ENCODE data around the gene FHAD1. TPM values are rescaled to one million over a fixed set of nuclear protein-coding genes. Genes with fewer than 3 reads are reported as not detected.

FHAD1 gene
- total RNA-seq, 4 donors from 2014 or later, result 0.54 to 1.9 (median 0.75) TPM

DNA sequence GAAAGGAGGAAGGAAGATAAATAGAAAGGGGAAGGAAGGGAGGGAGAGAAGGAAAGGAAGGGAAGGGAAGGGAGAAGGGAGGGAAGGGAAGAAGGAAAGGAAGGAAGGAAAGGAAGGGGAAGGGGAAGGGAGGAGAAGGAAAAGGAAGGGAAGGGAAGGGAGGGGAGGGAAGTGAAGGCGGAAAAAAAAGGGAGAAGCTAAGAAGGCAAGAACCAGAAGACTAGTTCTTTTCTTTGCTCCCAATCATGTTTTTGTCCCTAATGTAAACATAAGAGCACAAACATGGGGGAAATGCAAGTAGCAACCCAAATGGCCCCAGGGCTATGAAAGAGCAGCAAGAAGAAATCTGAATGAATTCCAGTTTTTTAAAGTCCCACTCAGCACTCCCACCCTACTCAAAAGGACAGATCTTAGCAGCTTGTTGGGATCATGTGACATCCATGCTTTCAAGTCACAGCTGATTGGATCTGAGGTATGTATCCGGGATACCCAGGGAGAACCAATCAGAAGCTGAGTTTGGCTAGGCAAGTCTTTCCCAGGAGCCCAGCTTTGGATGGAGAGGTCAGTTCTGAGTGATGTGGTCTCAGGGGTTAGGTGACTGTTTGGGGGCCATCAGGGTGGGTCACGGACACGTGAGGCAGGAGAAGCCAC lies 24.2 kb upstream of the FHAD1 start:
- no peaks in the 10 kb centered on the region for H3K36me3 ChIP-seq
- no peaks in the 10 kb centered on the region for H3K4me1 ChIP-seq
- intact Hi-C loops (cut with DNase I), result no loop called here
- 71 to 76% methylated on average over 4 of the region's 4 CpGs for WGBS, 2 donors
- no peak for DNase-seq
- H3K27me3 ChIP-seq, result no peaks in the 10 kb centered on the region
- no peaks in the 10 kb centered on the region for H3K9me3 ChIP-seq
- no peak overlapping the region for H3K27ac ChIP-seq
- no peak overlapping the region for H3K4me3 ChIP-seq (replicated peaks in 1 of 3)
- TF ChIP-seq POLR2A (IDR thresholded peaks at IDR 0.05), result no peak
- TF ChIP-seq, protein P1, sequence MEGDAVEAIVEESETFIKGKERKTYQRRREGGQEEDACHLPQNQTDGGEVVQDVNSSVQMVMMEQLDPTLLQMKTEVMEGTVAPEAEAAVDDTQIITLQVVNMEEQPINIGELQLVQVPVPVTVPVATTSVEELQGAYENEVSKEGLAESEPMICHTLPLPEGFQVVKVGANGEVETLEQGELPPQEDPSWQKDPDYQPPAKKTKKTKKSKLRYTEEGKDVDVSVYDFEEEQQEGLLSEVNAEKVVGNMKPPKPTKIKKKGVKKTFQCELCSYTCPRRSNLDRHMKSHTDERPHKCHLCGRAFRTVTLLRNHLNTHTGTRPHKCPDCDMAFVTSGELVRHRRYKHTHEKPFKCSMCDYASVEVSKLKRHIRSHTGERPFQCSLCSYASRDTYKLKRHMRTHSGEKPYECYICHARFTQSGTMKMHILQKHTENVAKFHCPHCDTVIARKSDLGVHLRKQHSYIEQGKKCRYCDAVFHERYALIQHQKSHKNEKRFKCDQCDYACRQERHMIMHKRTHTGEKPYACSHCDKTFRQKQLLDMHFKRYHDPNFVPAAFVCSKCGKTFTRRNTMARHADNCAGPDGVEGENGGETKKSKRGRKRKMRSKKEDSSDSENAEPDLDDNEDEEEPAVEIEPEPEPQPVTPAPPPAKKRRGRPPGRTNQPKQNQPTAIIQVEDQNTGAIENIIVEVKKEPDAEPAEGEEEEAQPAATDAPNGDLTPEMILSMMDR (IDR thresholded peaks at IDR 0.05), result no peak

DNA sequence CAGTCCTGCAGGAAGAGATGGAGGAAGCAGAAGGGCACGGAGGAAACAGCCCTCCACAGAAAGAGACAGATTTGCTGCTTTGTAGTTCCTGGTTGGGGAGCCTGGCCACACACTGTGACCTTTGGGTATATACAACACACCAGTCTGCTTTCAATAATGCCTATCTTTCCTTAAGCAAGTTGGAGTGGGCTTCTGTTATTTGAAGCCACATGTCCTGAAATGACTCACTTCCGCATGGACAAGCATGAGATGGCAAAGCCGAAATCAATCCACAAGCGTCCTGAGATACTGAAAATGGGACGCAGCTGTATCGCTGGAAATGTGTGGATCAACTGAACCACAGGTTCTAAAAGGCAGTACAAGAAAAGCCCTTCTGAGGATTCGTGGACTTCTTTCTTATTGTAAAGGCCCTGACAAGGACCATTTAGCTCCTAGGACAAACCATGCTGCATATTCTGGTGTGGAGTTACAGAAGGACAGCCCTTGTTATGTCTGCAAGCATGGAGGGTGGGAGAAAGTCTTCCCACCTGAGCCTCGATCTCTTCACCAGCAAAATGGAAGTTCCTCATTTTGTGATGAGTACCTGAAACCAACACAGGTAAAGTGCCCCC lies 22.7 kb upstream of the FHAD1 start:
- Histone ChIP-seq H3K4me1 (no peaks in the 10 kb centered on the region), H3K27ac (no peak overlapping the region), H3K4me3 (replicated peaks in 1 of 3) (no peak overlapping the region), H3K9me3 (no peaks in the 10 kb centered on the region), H3K27me3 (no peaks in the 10 kb centered on the region), H3K36me3 (no peaks in the 10 kb centered on the region)
- no peak for TF ChIP-seq POLR2A (IDR thresholded peaks at IDR 0.05)
- TF ChIP-seq, protein P1 (IDR thresholded peaks at IDR 0.05), result no peak
- 80 to 90% methylated on average over 8 of the region's 8 CpGs for WGBS, 2 donors
- intact Hi-C loops (cut with DNase I), result no loop called here
- no peak for DNase-seq

DNA sequence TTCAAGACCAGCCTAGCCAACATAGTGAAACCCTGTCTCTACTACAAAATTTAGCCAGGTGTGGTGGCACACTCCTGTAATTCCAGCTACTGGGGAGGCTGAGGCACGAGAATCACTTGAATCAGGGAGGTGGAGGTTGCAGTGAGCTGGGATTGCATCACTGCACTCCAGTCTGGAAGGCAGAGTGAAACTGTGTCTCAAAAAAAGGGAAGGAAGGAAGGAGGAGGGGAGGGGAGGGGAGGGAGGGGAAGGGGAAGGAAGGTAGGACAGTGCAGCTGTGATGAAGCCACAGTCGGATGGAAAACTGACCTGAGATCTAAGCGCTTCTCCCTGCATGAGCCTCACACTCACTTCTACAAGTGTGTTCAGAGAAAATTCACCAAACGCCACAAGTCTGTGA lies 22.0 kb upstream of the FHAD1 start:
- Histone ChIP-seq H3K27ac (no peak overlapping the region), H3K27me3 (no peaks in the 10 kb centered on the region), H3K4me1 (no peaks in the 10 kb centered on the region), H3K4me3 (replicated peaks in 1 of 3) (no peak overlapping the region), H3K36me3 (no peaks in the 10 kb centered on the region), H3K9me3 (no peaks in the 10 kb centered on the region)
- 73 to 82% methylated on average over 4 of the region's 4 CpGs for WGBS, 2 donors
- no peak for DNase-seq
- no peak for TF ChIP-seq POLR2A (IDR thresholded peaks at IDR 0.05)
- TF ChIP-seq, protein P1 (IDR thresholded peaks at IDR 0.05), result no peak
- intact Hi-C loops (cut with DNase I), result no loop called here

DNA sequence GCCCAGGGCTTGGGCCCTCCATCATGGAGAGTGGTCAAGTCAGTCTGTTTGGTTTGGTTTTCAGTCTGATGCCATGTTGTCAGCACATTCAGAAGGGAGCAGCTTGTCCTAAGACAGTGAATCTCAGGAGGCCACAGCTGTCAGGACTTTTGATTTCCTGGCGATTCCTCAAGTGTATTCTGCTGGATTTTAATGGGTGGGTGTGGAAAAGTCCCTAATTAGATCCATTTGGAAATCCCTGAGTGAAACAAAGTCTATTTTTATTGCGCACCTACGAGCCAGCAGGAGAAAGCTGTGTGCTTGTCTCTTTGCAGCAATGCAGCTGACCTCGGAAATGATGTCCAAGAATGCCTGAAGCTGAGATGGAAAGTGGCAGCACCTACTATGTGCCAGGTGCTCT lies 21.6 kb upstream of the FHAD1 start:
- Histone ChIP-seq H3K9me3 (no peaks in the 10 kb centered on the region), H3K27me3 (no peaks in the 10 kb centered on the region), H3K27ac (no peak overlapping the region), H3K4me1 (no peaks in the 10 kb centered on the region), H3K36me3 (no peaks in the 10 kb centered on the region), H3K4me3 (replicated peaks in 1 of 3) (no peak overlapping the region)
- 74 to 85% methylated on average over 4 of the region's 4 CpGs for WGBS, 2 donors
- DNase-seq, result no peak
- TF ChIP-seq POLR2A (IDR thresholded peaks at IDR 0.05), result no peak
- TF ChIP-seq, protein P1 (IDR thresholded peaks at IDR 0.05), result no peak
- intact Hi-C loops (cut with DNase I), result no loop called here

Data from thyroid gland (tissue), 4 donors.